ENCODE measurements around the gene NUP160.

The NUP160 gene

GRCh38 chr11:47854667-47855066 lies 6.5 kb upstream of the NUP160 start:
- H3K4me3 ChIP-seq (ENCODE audit: low read depth, low read length), result no peak overlapping the region
- DNase-seq (ENCODE audit: low read depth, low spot score), result no peak
- CTCF ChIA-PET, result interaction anchor here (0.8 to 3.2 kb wide), 9 partner anchors 7 to 255 kb away, joined by 3 to 31 read pairs (median 4); no protein-coding TSS in a partner anchor
- TF ChIP-seq CTCF (IDR thresholded peaks at IDR 0.05; ENCODE audit: insufficient read depth, low read length, missing control alignments), result no peak
- POLR2A ChIA-PET, result no interaction called here

- TF ChIP-seq CTCF (IDR thresholded peaks at IDR 0.05; ENCODE audit: insufficient read depth, low read length, missing control alignments), result no peak
- no peak for DNase-seq (ENCODE audit: low read depth, low spot score)
- H3K4me3 ChIP-seq (ENCODE audit: low read depth, low read length), result no peak overlapping the region
- CTCF ChIA-PET, result interaction anchor here (1.3 to 3.2 kb wide), 5 partner anchors 10 to 478 kb away, joined by 4 to 31 read pairs (median 9); no protein-coding TSS in a partner anchor
- POLR2A ChIA-PET, result no interaction called here
Observed at GRCh38 chr11:47852053-47852452, 3.9 kb upstream of the NUP160 start.

- CTCF ChIA-PET, result interaction anchor here (0.6 to 1.6 kb wide), 2 partner anchors 12 to 55 kb away, joined by 3 read pairs; no protein-coding TSS in a partner anchor
- POLR2A ChIA-PET, result no interaction called here
- H3K4me3 ChIP-seq (ENCODE audit: low read depth, low read length), result no peak overlapping the region
- DNase-seq (ENCODE audit: low read depth, low spot score), result no peak
- TF ChIP-seq CTCF (IDR thresholded peaks at IDR 0.05; ENCODE audit: insufficient read depth, low read length, missing control alignments), result no peak
Observed at GRCh38 chr11:47850337-47850736, 2.2 kb upstream of the NUP160 start.

- ChIA-PET POLR2A (interaction anchor here (0.5 to 0.6 kb wide), 2 partner anchors 13 to 82 kb away, joined by 3 to 5 read pairs; partner anchors contain the start of gene FNBP4), CTCF (no interaction called here)
- no peak for TF ChIP-seq CTCF (IDR thresholded peaks at IDR 0.05; ENCODE audit: insufficient read depth, low read length, missing control alignments)
- no peak for DNase-seq (ENCODE audit: low read depth, low spot score)
- peak overlapping the region; percentile 99 for H3K4me3 ChIP-seq (ENCODE audit: low read depth, low read length)
Observed at GRCh38 chr11:47848700-47849155, 578 bp upstream of the NUP160 start.

- ChIA-PET CTCF (no interaction called here), POLR2A (no interaction called here)
- no peak for DNase-seq (ENCODE audit: low read depth, low spot score)
- no peak for TF ChIP-seq CTCF (IDR thresholded peaks at IDR 0.05; ENCODE audit: insufficient read depth, low read length, missing control alignments)
- H3K4me3 ChIP-seq (ENCODE audit: low read depth, low read length), result peak overlapping the region; percentile 99
Observed at GRCh38 chr11:47847537-47847891, 636 bp downstream of the NUP160 start.

GRCh38 chr11:47846998-47847397 lies 1.2 kb downstream of the NUP160 start:
- POLR2A ChIA-PET, result no interaction called here
- DNase-seq (ENCODE audit: low read depth, low spot score), result no peak
- no peak for TF ChIP-seq CTCF (IDR thresholded peaks at IDR 0.05; ENCODE audit: insufficient read depth, low read length, missing control alignments)
- peak overlapping the region; percentile 99 for H3K4me3 ChIP-seq (ENCODE audit: low read depth, low read length)
- CTCF ChIA-PET, result no interaction called here

Measured in AG04449 (cell line).